GM23338 (cell line): ENCODE results near the gene MROH2A. TPM values are rescaled to one million over a fixed set of nuclear protein-coding genes. Genes with fewer than 3 reads are reported as not detected.

Experiments
- ATAC-seq: fragments of 200-7000 bp; cut with Tn5 transposase; 3 replicates; pipeline ENCODE4 v1.9.1; 2020
- DNase-seq: peaks from one replicate; pipeline ENCODE4 v3.0.0-alpha.2; 2015; ENCODE audit warnings: low spot score
- H2AFZ ChIP-seq: fragments of 200-600 bp; sonication (generic); 2 replicates; pipeline ENCODE4 v1.8.0; 2016; ENCODE audit warnings: antibody characterized with exemption, mild to moderate bottlenecking, moderate library complexity
- H3F3A ChIP-seq: fragments of 200-600 bp; sonication (generic); replicated peaks from 2 replicates; pipeline ENCODE4 v1.8.0; 2017; ENCODE audit warnings: antibody characterized with exemption, mixed run types, low read depth
- H3K27ac ChIP-seq: fragments of 200-600 bp; sonication (generic); 2 replicates; pipeline ENCODE4 v1.6.1; 2016; ENCODE audit warnings: low read depth
- H3K27me3 ChIP-seq: fragments of 200-600 bp; sonication (generic); 2 replicates; pipeline ENCODE4 v1.8.0; 2016; ENCODE audit warnings: mild to moderate bottlenecking, mixed run types, moderate library complexity; ENCODE audit not compliant: insufficient read depth
- H3K36me3 ChIP-seq: fragments of 200-600 bp; sonication (generic); 2 replicates; pipeline ENCODE4 v1.8.0; 2016; ENCODE audit warnings: mild to moderate bottlenecking; ENCODE audit not compliant: insufficient read depth
- H3K4me1 ChIP-seq: fragments of 200-600 bp; sonication (generic); 2 replicates; pipeline ENCODE4 v1.8.0; 2016; ENCODE audit warnings: mild to moderate bottlenecking, moderate library complexity; ENCODE audit not compliant: insufficient read depth
- H3K4me2 ChIP-seq: fragments of 200-600 bp; sonication (generic); 2 replicates; pipeline ENCODE4 v1.7.1; 2017; ENCODE audit warnings: mixed run types
- H3K4me3 ChIP-seq: fragments of 200-600 bp; sonication (generic); 2 replicates; pipeline ENCODE4 v1.6.1; 2016; ENCODE audit warnings: mixed run types
- H3K79me2 ChIP-seq: fragments of 200-600 bp; sonication (generic); replicated peaks from 2 replicates; pipeline ENCODE4 v1.8.0; 2017; ENCODE audit warnings: mild to moderate bottlenecking; ENCODE audit not compliant: insufficient read depth
- H3K9me2 ChIP-seq: fragments of 200-600 bp; sonication (generic); 2 replicates; pipeline ENCODE4 v1.8.0; 2017; ENCODE audit not compliant: insufficient read depth
- H4K20me1 ChIP-seq: fragments of 200-600 bp; sonication (generic); replicated peaks from 2 replicates; pipeline ENCODE4 v1.8.0; 2017; ENCODE audit warnings: mild to moderate bottlenecking; ENCODE audit not compliant: insufficient read depth
- H3K27ac Mint-ChIP-seq: 2 replicates; pipeline ENCODE4 v1.8.0; 2020; ENCODE audit warnings: inconsistent platforms, mild to moderate bottlenecking, moderate library complexity, mixed read lengths
- H3K27me3 Mint-ChIP-seq: 3 replicates; pipeline ENCODE4 v1.8.0; 2022; ENCODE audit warnings: low read depth, mild to moderate bottlenecking, moderate library complexity, mixed read lengths, inconsistent platforms; ENCODE audit not compliant: insufficient read depth, poor library complexity
- H3K36me3 Mint-ChIP-seq: 3 replicates; pipeline ENCODE4 v1.8.0; 2021; ENCODE audit warnings: low read depth, mild to moderate bottlenecking, inconsistent platforms, moderate library complexity, mixed read lengths
- H3K4me1 Mint-ChIP-seq: 3 replicates; pipeline ENCODE4 v1.8.0; 2020; ENCODE audit warnings: mild to moderate bottlenecking, inconsistent platforms, mixed read lengths
- H3K4me3 Mint-ChIP-seq: 3 replicates; pipeline ENCODE4 v1.8.0; 2021; ENCODE audit warnings: moderate library complexity, mild to moderate bottlenecking, inconsistent platforms, mixed read lengths
- H3K9me3 Mint-ChIP-seq: 3 replicates; pipeline ENCODE4 v1.8.0; 2020; ENCODE audit warnings: moderate library complexity, mild to moderate bottlenecking, inconsistent platforms, mixed read lengths
- CREB1 ChIP-seq: fragments of 250-450 bp; sonication (Bioruptor Pico); IDR thresholded peaks from 2 replicates; pipeline ENCODE4 v1.5.0; 2020; ENCODE audit warnings: low read depth, mild to moderate bottlenecking, moderate library complexity
- EZH2 ChIP-seq: fragments of 200-600 bp; sonication (generic); IDR thresholded peaks from one replicate; pipeline ENCODE4 v1.8.0; 2017; ENCODE audit warnings: antibody characterized with exemption, mild to moderate bottlenecking, low read depth; ENCODE audit not compliant: unreplicated experiment
- EZH2phosphoT487 ChIP-seq: fragments of 200-600 bp; sonication (generic); IDR thresholded peaks from one replicate; pipeline ENCODE4 v1.8.1; 2018; ENCODE audit warnings: antibody characterized with exemption; ENCODE audit not compliant: unreplicated experiment
- JUNB ChIP-seq: IDR thresholded peaks from one replicate; pipeline ENCODE4 v1.6.1; 2016; ENCODE audit warnings: antibody characterized with exemption; ENCODE audit not compliant: unreplicated experiment
- STAT1 ChIP-seq: IDR thresholded peaks from one replicate; pipeline ENCODE4 v1.6.1; 2016; ENCODE audit warnings: antibody characterized with exemption; ENCODE audit not compliant: unreplicated experiment
- ZNF114 ChIP-seq: fragments of 250-450 bp; sonication (Bioruptor Pico); IDR thresholded peaks from 2 replicates; pipeline ENCODE4 v1.5.0; 2020; ENCODE audit warnings: mild to moderate bottlenecking, moderate library complexity
- ZNF331 ChIP-seq: fragments of 250-450 bp; sonication (Bioruptor Pico); IDR thresholded peaks from 2 replicates; pipeline ENCODE4 v1.5.0; 2020; ENCODE audit warnings: low read depth, mild to moderate bottlenecking, moderate library complexity
- polyA plus RNA-seq: library from polyadenylated mRNA; unstranded; fragments of >200 nt; fragmentation: Nextera tagmentation; extraction: Ambion mirVana; gene quantifications from 2 replicates; pipeline ENCODE4 v1.2.1, GENCODE V29; 2016
- total RNA-seq: library from RNA; depleted of rRNA; stranded (reverse); fragments of >200 nt; shearing (Covaris generic); gene quantifications from 2 replicates; pipeline ENCODE4 v1.2.3, GENCODE V29; 2014
- TF ChIP-seq, protein P1 (sequence below): IDR thresholded peaks from one replicate; pipeline ENCODE4 v1.6.1; 2018; ENCODE audit warnings: antibody characterized with exemption; ENCODE audit not compliant: unreplicated experiment
- TF ChIP-seq, protein P2 (sequence below): IDR thresholded peaks from 2 replicates; pipeline ENCODE4 v1.6.1; 2016; ENCODE audit warnings: antibody characterized with exemption
- TF ChIP-seq, protein P3 (sequence below), 2 experiments: fragments of 200-600 bp in 1 of 2; sonication (generic) in 1 of 2; conservative IDR thresholded peaks; 2 replicates each; pipeline versions ENCODE4 v1.5.1 to v1.6.1; 2016 to 2017; ENCODE audit warnings: antibody characterized with exemption in 2 of 2, low read depth in 2 of 2, mild to moderate bottlenecking in 2 of 2, moderate library complexity in 1 of 2

Gene MROH2A
- total and polyA plus RNA-seq, 2 experiments from 2014 or later: not detected

DNA sequence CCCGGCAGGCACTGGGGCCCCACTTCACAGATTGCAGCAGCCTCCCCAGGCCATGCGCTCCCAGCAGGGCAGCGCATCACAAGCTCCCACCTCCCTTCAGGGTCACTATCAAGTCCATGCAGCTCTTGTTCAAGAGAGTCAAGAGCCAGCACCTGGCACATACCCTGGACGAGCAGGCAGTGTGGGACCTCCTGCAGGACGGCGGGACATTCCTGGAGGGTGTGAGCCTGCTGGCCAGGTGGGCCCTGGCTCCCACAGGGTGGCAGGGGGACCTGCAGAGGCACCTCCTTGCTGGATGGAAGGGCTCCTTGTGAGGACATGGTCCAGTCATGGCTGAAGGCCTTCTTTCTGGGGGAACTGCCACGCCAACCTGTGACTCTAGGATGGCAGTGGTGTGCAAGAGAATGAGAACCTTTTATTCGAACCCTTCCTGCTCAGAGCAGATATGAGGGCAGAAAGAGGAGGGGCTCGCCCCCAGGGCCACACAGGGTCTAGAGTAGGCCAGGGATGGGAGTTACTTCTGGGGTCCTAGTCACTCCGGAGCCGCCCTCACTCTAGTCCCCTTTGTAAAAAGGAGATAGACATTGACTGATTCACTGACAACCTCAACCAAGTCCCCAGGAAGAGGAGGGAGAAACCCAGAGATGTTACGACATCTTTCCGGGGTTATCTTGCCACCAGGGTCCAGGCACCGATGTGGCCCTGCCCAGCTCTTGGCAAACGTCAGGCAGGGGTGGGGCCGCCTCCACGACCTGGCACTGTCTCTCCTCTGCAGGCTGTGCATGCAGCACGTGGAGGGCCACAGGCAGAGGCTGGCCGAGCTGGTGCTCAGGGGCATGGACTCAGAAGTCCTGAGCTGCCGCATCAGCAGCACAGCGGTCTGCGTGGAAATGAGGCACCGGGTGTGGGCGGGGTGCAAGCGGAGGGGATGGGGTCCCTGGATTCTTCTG lies 44.9 kb downstream of the MROH2A start (continued):
- TF ChIP-seq, protein P1, sequence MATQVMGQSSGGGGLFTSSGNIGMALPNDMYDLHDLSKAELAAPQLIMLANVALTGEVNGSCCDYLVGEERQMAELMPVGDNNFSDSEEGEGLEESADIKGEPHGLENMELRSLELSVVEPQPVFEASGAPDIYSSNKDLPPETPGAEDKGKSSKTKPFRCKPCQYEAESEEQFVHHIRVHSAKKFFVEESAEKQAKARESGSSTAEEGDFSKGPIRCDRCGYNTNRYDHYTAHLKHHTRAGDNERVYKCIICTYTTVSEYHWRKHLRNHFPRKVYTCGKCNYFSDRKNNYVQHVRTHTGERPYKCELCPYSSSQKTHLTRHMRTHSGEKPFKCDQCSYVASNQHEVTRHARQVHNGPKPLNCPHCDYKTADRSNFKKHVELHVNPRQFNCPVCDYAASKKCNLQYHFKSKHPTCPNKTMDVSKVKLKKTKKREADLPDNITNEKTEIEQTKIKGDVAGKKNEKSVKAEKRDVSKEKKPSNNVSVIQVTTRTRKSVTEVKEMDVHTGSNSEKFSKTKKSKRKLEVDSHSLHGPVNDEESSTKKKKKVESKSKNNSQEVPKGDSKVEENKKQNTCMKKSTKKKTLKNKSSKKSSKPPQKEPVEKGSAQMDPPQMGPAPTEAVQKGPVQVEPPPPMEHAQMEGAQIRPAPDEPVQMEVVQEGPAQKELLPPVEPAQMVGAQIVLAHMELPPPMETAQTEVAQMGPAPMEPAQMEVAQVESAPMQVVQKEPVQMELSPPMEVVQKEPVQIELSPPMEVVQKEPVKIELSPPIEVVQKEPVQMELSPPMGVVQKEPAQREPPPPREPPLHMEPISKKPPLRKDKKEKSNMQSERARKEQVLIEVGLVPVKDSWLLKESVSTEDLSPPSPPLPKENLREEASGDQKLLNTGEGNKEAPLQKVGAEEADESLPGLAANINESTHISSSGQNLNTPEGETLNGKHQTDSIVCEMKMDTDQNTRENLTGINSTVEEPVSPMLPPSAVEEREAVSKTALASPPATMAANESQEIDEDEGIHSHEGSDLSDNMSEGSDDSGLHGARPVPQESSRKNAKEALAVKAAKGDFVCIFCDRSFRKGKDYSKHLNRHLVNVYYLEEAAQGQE: no peak
- TF ChIP-seq CREB1 (CRISPR knock-in tag) (no peak), STAT1 (no peak)

GRCh38 chr2:233823731-233824121 lies 45.6 kb downstream of the MROH2A start:
- Mint-ChIP-seq H3K9me3 (peaks cover 3% of the 10 kb centered on the region; the same call in 1 of the 3 replicates), H3K27me3 (peaks cover 9% of the 10 kb centered on the region), H3K4me3 (no peak overlapping the region), H3K4me1 (peaks cover 3% of the 10 kb centered on the region; the same call in 2 of the 3 replicates), H3K36me3 (no peaks in the 10 kb centered on the region), H3K27ac (no peak overlapping the region)
- H3K4me1 ChIP-seq: no peaks in the 10 kb centered on the region
- no peak overlapping the region for H3K27ac ChIP-seq
- no peak overlapping the region for H2AFZ ChIP-seq
- H3K4me3 ChIP-seq: no peak overlapping the region
- no peak overlapping the region for H3K4me2 ChIP-seq
- H3K36me3 ChIP-seq: no peaks in the 10 kb centered on the region
- H3K79me2 ChIP-seq: no peaks in the 10 kb centered on the region
- H3K9me2 ChIP-seq: no peaks in the 10 kb centered on the region
- H3F3A ChIP-seq: no peaks in the 10 kb centered on the region
- DNase-seq: no peak
- no peak for ATAC-seq
- no peaks in the 10 kb centered on the region for H4K20me1 ChIP-seq
- no peaks in the 10 kb centered on the region for H3K27me3 ChIP-seq
- TF ChIP-seq, protein P2, sequence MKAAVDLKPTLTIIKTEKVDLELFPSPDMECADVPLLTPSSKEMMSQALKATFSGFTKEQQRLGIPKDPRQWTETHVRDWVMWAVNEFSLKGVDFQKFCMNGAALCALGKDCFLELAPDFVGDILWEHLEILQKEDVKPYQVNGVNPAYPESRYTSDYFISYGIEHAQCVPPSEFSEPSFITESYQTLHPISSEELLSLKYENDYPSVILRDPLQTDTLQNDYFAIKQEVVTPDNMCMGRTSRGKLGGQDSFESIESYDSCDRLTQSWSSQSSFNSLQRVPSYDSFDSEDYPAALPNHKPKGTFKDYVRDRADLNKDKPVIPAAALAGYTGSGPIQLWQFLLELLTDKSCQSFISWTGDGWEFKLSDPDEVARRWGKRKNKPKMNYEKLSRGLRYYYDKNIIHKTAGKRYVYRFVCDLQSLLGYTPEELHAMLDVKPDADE: no peak
- no peak for TF ChIP-seq JUNB
- no peak for TF ChIP-seq EZH2phosphoT487
- TF ChIP-seq EZH2: no peak
- TF ChIP-seq CREB1 (CRISPR knock-in tag): no peak
- TF ChIP-seq, protein P3, sequence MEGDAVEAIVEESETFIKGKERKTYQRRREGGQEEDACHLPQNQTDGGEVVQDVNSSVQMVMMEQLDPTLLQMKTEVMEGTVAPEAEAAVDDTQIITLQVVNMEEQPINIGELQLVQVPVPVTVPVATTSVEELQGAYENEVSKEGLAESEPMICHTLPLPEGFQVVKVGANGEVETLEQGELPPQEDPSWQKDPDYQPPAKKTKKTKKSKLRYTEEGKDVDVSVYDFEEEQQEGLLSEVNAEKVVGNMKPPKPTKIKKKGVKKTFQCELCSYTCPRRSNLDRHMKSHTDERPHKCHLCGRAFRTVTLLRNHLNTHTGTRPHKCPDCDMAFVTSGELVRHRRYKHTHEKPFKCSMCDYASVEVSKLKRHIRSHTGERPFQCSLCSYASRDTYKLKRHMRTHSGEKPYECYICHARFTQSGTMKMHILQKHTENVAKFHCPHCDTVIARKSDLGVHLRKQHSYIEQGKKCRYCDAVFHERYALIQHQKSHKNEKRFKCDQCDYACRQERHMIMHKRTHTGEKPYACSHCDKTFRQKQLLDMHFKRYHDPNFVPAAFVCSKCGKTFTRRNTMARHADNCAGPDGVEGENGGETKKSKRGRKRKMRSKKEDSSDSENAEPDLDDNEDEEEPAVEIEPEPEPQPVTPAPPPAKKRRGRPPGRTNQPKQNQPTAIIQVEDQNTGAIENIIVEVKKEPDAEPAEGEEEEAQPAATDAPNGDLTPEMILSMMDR (conservative IDR thresholded peaks at IDR 0.05; ENCODE audit: low read depth in 2 of 2): no peak
- TF ChIP-seq STAT1: no peak
- no peak for TF ChIP-seq ZNF114 (CRISPR knock-in tag)
- TF ChIP-seq, protein P1: no peak
- TF ChIP-seq ZNF331 (CRISPR knock-in tag): no peak
